GM21447 (cell line): Measurements from ENCODE around the gene GALC.

Source experiments
- ATAC-seq: cut with Tn5 transposase; IDR thresholded peaks from one replicate; pipeline ENCODE4 v1.9.1; 2021; ENCODE audit not compliant: unreplicated experiment

GALC gene

GRCh38 chr14:87960013-87960787 lies 32.8 kb downstream of the GALC start:
- ATAC-seq = no peak

- no peak for ATAC-seq
These were observed 37.5 kb downstream of the GALC start for GRCh38 chr14:87955501-87955900.

- ATAC-seq = peak; percentile 98
These were observed 40.5 kb downstream of the GALC start for GRCh38 chr14:87952307-87953094.

- no peak for ATAC-seq
These were observed 47.9 kb downstream of the GALC start for GRCh38 chr14:87944987-87945604.

- ATAC-seq = no peak
These were observed 52.1 kb downstream of the GALC start for GRCh38 chr14:87940894-87941293.

GRCh38 chr14:87940382-87940781 lies 52.6 kb downstream of the GALC start:
- ATAC-seq = peak; percentile 96

GRCh38 chr14:87935886-87936285 lies 57.1 kb downstream of the GALC start:
- no peak for ATAC-seq

GRCh38 chr14:87935081-87935828 lies 57.7 kb downstream of the GALC start:
- no peak for ATAC-seq

GRCh38 chr14:87934185-87934584 lies 58.8 kb downstream of the GALC start:
- ATAC-seq = no peak

GRCh38 chr14:87916886-87917275 lies 76.1 kb downstream of the GALC start:
- no peak for ATAC-seq

GRCh38 chr14:87916103-87916885 lies 76.7 kb downstream of the GALC start:
- no peak for ATAC-seq

GRCh38 chr14:87908550-87908949 lies 84.4 kb downstream of the GALC start:
- no peak for ATAC-seq

GRCh38 chr14:87901652-87902051 lies 91.3 kb downstream of the GALC start:
- ATAC-seq = no peak

- ATAC-seq = no peak
These were observed 91.7 kb downstream of the GALC start for GRCh38 chr14:87901236-87901635.

GRCh38 chr14:87899228-87899627 lies 93.8 kb downstream of the GALC start:
- no peak for ATAC-seq

GRCh38 chr14:87898301-87898700 lies 94.7 kb downstream of the GALC start:
- ATAC-seq = no peak

GRCh38 chr14:87896393-87897380 lies 96.3 kb downstream of the GALC start:
- peak; percentile 59 for ATAC-seq

- no peak for ATAC-seq
These were observed 98.1 kb downstream of the GALC start for GRCh38 chr14:87894920-87895319.

GRCh38 chr14:87892763-87893162 lies 100.2 kb downstream of the GALC start:
- ATAC-seq = no peak
